B cell (primary cell): Measurements from ENCODE around the gene ITGB4.

ENCODE experiments used
- CTCF ChIP-seq: fragments of 200-600 bp; IDR thresholded peaks from one replicate; pipeline ENCODE4 v1.8.0; 2022; ENCODE audit warnings: antibody characterized with exemption, mild to moderate bottlenecking
- EZH2 ChIP-seq: IDR thresholded peaks from 2 replicates; pipeline ENCODE4 v1.6.1; 2012; ENCODE audit warnings: borderline replicate concordance, low read depth, mild to moderate bottlenecking, moderate library complexity, low read length; ENCODE audit not compliant: insufficient read depth, poor library complexity, severe bottlenecking

GRCh38 chr17:75737133-75737962 is 16.1 kb downstream of the ITGB4 start:
- TF ChIP-seq CTCF (no peak), EZH2 (no peak)
